HG03280 (cell line): ENCODE measurements around the gene ZMYND15.

Source experiments
- ATAC-seq: cut with Tn5 transposase; IDR thresholded peaks from one replicate; pipeline ENCODE4 v1.9.1; 2021; ENCODE audit warnings: mild to moderate bottlenecking, moderate library complexity; ENCODE audit not compliant: unreplicated experiment

Gene ZMYND15

DNA sequence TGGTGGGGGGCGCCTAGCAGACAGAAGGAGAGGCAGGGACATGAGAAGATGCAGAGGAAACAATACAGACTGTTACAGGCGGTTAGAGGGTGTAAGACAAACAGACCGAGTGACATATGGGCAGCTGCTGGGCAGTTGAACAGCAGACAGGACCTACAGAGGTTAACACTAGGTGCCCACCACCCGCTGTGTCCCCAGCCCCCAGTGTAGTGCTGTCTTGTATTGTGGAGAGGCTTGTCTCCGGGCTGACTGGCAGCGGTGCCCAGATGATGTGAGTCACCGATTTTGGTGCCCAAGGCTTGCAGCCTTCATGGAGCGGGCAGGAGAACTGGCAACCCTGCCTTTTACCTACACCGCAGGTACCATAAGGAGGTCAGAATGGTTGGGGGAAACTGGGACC lies 2.5 kb downstream of the ZMYND15 start:
- no peak for ATAC-seq

DNA sequence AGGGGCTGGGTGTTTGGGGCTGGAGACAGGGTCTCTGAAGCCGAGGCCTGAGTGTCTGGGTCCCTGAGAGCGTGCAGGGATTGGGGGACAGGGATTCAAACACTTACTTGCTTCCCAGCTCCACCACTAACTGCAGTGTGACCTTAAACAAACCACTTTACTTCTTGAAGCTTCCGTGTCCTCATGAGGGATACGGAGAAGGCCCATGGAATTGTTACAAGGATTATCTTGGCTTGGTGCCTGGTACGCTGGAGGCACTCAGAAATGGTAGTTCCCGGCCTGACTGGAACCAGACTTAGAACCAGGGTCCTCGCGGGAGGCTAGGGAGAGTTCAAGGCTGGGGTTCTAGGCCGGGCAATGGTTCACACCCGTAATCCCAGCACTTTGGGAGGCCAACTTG lies 3.0 kb downstream of the ZMYND15 start:
- no peak for ATAC-seq

DNA sequence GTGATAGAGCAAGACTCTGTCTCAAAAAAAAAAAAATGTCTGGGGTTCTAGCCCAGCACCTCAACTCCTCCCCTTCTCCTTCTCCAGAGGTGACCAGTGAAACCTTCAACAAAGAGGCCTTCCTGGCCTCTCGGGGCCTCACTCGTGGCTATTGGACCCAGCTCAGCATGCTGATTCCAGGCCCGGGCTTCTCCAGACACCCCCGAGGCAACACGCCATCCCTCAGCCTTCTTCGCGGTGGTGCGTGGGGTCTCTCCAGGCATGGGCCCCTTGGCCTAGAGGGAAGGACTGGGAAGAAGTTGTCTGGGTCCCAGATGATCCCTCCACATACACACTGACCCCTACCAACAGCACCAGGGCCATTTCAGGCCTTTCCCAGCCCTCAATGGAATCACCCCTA lies 3.6 kb downstream of the ZMYND15 start:
- ATAC-seq: no peak

DNA sequence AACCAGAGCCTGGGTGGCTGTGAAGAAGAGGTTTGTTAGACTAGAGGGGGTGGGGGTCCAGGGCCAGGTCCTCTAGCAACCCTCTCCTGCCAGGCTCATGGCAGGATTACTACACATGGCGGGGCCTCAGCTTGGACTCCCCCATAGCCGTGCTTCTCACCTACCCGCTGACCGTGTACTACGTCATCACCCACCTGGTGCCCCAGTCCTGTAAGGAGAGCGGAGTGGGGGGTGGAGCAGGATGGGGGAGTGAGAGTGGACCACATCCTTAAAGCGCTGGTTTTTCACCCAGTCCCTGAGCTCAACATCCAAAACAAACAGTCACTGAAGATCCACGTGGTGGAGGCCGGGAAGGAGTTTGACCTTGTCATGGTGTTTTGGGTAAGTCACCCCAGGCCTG lies 4.3 kb downstream of the ZMYND15 start:
- no peak for ATAC-seq

DNA sequence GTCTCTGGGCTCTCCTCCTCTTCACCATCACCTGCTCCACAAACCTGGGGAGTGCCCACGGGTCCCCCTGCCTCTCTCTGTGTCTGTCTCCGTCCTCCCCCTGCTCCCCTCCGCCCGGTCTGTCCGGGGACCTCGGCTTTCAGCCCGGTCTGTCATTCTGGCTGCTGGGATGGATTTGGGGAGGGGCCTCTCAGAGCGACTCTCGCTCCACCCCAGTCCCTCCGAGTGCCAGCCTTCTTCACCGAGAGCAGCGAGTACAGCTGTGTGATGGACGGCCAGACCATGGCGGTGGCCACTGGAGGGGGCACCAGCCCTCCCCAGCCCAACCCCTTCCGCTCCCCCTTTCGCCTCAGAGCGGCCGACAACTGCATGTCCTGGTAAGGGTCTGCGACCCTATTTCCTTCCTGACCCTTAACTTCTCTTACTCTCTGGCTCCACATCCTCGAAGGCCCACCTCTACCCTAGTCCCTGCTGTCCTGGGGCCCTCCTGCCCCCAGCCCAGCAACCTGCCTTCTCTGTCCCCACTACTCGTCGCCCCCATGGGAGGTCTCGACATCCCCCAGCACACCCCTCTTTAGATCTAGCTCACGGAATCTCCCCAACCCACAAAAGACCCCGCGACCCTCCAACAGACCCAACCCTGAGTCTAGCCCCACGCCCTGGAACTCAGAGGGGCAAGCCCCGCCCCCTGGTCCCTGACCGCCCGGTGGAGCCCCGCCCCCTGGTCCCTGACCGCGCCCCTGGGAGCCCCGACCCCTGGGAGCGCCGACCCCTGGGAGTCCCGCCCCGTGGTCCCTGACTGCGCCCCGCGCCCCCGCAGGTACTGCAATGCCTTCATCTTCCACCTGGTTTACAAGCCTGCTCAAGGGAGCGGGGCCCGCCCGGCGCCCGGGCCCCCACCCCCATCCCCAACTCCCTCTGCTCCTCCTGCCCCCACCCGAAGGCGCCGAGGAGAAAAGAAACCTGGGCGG lies 5.7 kb downstream of the ZMYND15 start:
- ATAC-seq: no peak

DNA sequence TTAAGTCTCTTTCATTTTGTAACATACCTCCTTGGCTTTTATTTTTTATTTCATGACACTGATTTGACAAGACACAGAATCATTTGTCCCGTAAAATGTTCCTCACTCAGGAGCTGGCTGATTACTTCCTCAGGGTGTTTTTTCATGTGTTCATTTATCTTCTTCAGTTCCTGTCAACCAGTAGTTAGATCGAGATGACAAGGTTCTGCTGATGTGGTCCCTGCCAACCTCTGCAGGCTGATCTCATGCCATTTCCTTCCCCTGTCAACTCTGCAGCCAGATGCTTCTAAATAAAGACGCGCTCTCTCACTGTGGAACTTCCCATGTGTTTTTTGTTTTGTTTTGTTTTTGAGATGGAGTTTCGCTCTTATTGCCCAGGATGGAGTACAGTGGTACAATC lies 8.2 kb downstream of the ZMYND15 start:
- no peak for ATAC-seq

DNA sequence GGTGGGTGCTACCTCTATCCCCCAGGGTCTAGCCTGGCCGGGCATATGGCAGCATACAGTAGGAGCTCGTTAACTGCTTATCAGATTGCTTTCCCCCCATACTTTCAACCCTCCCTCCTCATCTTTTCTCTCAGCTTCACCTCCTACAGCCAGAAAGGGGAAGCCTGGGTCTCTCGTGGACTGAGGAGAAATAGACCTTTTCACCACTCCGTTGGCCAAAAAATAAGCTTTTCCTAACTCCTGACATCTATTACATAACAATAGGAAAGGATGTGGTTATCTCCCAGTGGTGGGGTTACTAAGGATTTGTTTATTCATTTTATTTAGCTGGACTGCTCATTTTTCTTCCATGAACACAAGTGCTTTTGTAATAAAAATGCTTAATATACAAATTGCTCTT lies 9.1 kb downstream of the ZMYND15 start:
- no peak for ATAC-seq

DNA sequence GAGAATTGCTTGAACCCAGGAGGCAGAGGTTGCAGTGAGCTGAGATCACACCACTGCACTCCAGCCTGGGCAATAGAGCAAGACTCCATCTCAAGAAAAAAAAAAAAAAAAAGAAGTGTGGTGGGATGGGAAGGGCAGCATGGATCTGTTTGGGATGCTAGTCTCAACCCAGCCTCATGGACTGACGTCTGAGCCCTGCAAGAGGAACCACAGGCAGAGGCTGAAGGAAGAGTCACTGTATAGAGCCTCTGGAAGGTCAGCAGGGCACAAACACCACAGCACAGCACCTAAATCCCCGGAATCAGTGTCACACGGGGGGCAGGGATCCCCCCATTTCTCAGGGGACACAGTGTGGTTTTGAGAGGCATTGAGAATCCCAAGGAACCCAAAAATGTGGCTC lies 11.0 kb downstream of the ZMYND15 start:
- ATAC-seq: no peak

- no peak for ATAC-seq
These were observed 12.3 kb downstream of the ZMYND15 start for GRCh38 chr17:4751932-4752331.

- no peak for ATAC-seq
These were observed 13.8 kb downstream of the ZMYND15 start for GRCh38 chr17:4753392-4753791.

DNA sequence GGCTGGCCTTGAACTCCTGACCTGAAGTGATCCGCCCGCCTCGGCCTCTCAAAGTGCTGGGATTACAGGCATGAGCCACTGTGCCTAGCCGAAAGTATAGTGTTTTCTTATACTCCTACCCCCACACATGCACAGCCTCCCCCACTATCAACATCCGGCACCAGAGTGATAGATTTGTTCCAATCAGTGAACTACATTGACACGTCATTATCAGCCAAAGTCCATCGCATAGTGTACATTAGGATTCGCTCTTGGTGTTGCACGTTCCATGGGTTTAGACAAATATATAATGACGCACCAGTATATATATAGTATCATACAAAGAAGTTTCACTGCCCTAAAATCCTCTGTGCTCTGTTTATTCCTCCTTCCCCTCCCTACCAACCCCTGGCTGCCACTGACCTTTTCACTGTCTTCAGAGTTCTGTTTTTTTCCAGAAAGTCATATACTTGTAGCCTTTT lies 20.2 kb downstream of the ZMYND15 start:
- ATAC-seq: no peak

- no peak for ATAC-seq
These were observed 25.0 kb downstream of the ZMYND15 start for GRCh38 chr17:4764595-4764994.

- no peak for ATAC-seq
These were observed 26.6 kb downstream of the ZMYND15 start for GRCh38 chr17:4766201-4766600.

DNA sequence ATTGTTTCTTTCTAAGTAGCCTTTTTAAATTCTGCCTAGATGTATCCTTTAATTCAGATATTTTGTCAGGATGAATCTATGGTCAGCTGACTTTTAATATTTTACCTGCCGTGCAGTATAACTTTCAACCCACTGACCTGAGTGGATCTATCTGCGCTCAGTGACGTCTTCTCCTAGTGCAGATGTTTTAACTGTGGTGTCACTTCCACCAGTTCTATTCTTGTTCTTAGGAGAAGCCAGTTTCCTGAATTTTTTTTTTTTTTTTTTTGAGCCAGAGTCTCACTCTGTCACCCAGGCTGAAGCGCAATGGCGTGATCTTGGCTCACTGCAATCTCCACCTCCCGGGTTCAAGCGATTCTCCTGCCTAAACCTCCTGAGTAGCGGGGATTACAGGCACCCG lies 27.1 kb downstream of the ZMYND15 start:
- no peak for ATAC-seq

DNA sequence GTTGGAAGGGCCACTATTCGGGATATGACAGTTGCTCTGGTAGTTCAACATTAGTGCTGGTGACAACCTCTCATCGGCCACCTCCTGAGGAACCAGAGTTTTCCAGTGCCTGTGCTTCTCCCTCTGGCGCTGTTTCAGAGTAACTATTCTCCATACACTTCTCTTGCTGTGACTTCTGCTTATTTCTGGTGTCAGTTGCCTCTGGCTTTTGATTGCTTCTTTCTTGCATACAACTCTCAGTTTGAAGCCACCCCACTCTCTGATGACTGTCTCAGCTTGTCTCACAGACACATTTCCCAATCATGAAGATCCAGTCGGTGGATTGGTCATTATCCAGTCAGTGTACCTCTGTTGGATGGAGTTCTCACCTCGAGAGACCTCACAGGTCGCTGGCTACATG lies 28.7 kb downstream of the ZMYND15 start:
- ATAC-seq: no peak

GRCh38 chr17:4769628-4770027 lies 30.0 kb downstream of the ZMYND15 start:
- no peak for ATAC-seq

DNA sequence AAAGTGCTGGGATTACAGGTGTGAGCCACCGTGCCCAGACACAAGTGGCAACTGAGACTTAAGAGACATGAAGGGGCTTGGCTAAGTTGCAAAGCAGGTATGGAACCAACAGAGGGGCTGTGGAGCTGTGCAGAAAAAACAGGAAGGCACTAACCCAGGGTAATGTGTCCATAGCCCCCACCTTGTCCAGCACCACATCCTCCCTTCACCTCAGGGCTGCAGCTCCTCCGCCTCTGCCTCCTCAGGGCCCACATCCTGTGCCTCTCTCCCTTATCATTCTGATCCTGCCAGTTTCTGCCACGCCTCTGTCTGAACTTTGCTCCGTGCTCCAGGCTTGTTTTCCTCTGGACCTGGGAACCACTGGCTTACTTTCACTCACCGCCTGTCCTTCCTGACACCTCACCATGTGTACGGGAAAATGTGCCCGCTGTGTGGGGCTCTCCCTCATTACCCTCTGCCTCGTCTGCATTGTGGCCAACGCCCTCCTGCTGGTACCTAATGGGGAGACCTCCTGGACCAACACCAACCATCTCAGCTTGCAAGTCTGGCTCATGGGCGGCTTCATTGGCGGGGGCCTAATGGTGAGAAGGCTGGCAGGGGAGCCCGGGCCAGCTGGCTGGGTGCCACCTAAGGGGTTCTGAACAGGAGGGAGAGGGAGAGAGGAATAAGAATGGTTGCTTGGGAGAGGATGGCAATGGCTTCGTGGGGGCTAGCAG lies 32.0 kb downstream of the ZMYND15 start, which contains the start of gene TM4SF5:
Gene TM4SF5 (plus strand): TSS at position 368 of the 716 bp plus-strand sequence. CDS start 37 bp downstream, at position 405.
- ATAC-seq: no peak

DNA sequence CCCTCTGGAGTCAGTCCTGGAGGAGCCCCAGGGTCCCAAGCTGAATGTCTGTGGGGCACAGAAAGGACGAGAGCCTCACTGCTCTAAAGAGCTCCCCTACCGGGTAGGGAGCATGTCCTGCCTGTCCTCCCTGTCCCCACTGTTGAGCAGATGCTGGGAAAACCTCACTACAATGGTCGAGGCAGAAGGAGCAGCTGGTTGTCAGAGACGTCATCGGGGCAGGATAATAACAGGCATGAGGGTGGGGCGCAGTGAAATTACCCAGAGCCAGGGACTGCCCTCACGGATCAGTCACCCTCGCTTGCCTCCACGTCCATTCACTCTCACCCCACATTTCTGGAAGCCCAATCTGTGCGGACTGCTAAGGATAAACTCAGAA lies 32.6 kb downstream of the ZMYND15 start:
- no peak for ATAC-seq

DNA sequence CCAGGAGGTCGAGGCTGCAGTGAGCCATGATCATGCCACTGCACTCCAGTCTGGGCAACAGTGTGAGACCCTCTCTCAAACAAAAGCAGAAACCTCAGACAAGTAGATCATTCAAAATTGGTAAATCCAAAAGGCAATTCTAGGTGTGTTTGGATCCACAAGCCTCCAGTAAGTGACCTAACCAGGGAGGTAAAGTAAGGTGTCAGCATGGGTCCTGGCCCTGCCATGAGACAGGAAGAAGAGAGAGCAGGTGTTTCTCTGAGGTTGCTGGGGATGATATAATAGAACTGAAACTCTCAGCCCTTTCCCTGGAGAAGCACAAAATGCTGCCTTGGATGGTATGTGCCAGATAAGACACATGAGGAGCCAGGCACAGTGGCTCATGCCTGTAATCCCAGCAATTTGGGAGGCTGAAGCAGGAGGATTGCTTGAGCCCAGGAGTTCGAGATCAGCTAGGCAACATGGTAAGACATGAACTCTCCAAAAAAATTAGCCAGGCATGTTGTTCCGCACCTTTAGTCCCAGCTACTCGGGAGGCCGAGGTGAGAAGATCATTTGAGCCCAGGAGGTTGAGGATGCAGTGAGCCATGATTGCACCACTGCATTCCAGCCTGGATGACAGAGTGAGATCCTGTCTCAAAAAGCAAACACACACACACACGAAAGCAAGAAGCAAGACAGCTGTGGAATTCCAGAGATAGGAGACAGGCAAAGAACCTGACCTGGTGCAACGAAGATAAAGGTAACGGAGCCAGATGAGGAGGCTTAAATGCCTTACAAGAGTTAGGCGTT lies 38.5 kb downstream of the ZMYND15 start:
- no peak for ATAC-seq

DNA sequence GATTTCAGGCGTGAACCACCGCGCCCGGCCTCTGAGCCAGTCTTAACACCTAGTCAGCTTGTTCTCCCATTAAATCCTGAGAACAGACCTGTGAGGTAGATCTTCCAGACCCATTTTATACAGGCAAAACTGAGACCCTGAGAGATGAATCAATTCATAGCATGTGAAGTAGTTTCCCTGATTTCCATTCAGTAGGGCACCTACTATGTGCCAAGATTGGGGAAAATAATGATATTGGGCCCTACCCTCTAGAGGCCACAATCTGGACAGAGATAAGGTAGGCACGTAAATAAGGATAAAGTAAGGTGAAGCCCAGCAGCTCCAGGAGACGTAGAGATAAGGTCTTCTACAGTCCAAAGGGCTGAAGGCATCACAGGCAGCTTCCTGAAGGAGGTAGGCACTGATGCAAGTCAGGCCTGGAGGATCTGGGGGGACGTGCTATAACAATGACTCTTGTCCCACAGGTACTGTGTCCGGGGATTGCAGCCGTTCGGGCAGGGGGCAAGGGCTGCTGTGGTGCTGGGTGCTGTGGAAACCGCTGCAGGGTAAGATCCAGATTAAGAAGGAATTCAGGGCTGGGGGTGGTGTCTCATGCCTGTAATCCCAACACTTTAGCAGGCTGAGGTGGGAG lies 40.8 kb downstream of the ZMYND15 start:
- ATAC-seq: no peak

DNA sequence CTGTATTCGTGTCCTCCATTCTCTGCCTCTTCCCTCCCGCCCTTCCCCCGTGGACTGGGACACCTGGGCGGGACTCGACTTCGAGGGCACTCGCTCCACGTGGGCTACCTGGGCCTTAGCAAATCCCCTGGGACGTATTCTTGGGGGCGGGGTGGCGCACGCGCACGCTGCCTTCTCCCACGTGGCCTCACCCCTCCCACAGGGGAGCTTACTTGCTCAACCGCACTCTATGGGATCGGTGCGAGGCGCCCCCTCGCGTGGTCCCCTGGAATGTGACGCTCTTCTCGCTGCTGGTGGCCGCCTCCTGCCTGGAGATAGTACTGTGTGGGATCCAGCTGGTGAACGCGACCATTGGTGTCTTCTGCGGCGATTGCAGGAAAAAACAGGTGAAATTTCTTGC lies 43.0 kb downstream of the ZMYND15 start:
- no peak for ATAC-seq
